WERI-Rb-1 (cell line): ENCODE measurements around the gene MAML3.

Experiments
- DNase-seq: peaks from one replicate; pipeline ENCODE4 v3.0.0-alpha.2; 2020
- H3K27ac ChIP-seq: fragments of 250-450 bp; sonication (Bioruptor Pico); 2 replicates; pipeline ENCODE4 v1.5.1; 2020; ENCODE audit warnings: mild to moderate bottlenecking, moderate library complexity
- H3K27me3 ChIP-seq: fragments of 250-450 bp; sonication (Bioruptor Pico); 2 replicates; pipeline ENCODE4 v1.5.1; 2021; ENCODE audit warnings: mild to moderate bottlenecking, low read depth, moderate library complexity; ENCODE audit not compliant: insufficient read depth, severe bottlenecking
- H3K36me3 ChIP-seq: fragments of 250-450 bp; sonication (Bioruptor Pico); 2 replicates; pipeline ENCODE4 v1.5.1; 2020; ENCODE audit warnings: mild to moderate bottlenecking, moderate library complexity
- H3K4me3 ChIP-seq: 2 replicates; pipeline ENCODE4 v1.5.1; 2011; ENCODE audit warnings: low read depth, mild to moderate bottlenecking, control low read depth, low read length
- H3K9me3 ChIP-seq: fragments of 250-450 bp; sonication (Bioruptor Pico); 2 replicates; pipeline ENCODE4 v1.5.1; 2021; ENCODE audit warnings: mild to moderate bottlenecking, moderate library complexity; ENCODE audit not compliant: severe bottlenecking
- TF ChIP-seq, protein P1 (sequence below): IDR thresholded peaks from 2 replicates; pipeline ENCODE4 v1.5.1; 2011; ENCODE audit warnings: low read depth, mild to moderate bottlenecking, control low read depth, inconsistent platforms, low read length

Gene MAML3

DNA sequence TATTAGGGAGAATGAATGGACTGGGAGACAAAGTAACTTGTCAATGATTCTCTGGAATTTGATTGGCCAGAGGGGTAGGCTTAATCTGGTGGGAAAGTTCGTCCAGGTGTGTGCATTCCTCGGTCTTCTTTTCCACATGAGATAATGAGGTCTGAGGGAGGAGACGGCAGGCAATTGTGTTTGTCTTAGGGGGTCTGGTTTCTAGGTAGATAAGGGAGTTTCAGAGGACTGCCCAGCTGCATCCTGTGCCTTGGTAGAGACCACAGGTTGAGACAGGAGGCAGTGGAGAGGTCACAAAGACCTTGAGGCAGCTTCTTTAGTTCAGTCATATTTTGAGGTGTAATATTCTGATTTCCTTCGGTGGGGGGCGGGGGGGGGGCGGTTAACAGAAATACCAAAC lies 484.1 kb downstream of the MAML3 start:
- TF ChIP-seq, protein P1, sequence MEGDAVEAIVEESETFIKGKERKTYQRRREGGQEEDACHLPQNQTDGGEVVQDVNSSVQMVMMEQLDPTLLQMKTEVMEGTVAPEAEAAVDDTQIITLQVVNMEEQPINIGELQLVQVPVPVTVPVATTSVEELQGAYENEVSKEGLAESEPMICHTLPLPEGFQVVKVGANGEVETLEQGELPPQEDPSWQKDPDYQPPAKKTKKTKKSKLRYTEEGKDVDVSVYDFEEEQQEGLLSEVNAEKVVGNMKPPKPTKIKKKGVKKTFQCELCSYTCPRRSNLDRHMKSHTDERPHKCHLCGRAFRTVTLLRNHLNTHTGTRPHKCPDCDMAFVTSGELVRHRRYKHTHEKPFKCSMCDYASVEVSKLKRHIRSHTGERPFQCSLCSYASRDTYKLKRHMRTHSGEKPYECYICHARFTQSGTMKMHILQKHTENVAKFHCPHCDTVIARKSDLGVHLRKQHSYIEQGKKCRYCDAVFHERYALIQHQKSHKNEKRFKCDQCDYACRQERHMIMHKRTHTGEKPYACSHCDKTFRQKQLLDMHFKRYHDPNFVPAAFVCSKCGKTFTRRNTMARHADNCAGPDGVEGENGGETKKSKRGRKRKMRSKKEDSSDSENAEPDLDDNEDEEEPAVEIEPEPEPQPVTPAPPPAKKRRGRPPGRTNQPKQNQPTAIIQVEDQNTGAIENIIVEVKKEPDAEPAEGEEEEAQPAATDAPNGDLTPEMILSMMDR: no peak
- Histone ChIP-seq H3K4me3 (no peak overlapping the region), H3K9me3 (no peaks in the 10 kb centered on the region), H3K27me3 (no peaks in the 10 kb centered on the region), H3K27ac (no peak overlapping the region), H3K36me3 (no peaks in the 10 kb centered on the region; the same call in 1 of the 2 replicates)
- DNase-seq: no peak

DNA sequence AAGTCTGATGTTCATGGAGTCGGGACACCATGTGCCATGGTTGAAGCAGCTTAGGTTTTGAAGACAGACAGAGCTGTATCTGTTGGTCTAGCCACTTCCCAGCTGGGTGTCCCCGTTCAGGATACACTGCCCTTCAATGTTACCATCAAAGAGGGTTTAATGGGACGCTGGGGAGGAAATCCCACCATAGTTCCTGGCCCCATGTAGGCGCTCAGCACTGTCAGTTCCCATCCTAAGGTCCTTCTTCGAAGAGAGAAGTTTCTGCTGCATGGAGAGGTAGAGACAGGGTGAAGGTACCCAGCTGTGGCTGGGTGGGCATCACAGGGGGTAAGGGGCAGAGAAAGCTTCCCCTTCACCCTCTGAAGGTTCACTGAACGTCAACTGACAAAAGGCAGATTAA lies 484.6 kb downstream of the MAML3 start:
- Histone ChIP-seq H3K4me3 (no peak overlapping the region), H3K27me3 (no peaks in the 10 kb centered on the region), H3K36me3 (no peaks in the 10 kb centered on the region), H3K9me3 (no peaks in the 10 kb centered on the region), H3K27ac (no peak overlapping the region)
- TF ChIP-seq, protein P1: no peak
- DNase-seq: no peak

DNA sequence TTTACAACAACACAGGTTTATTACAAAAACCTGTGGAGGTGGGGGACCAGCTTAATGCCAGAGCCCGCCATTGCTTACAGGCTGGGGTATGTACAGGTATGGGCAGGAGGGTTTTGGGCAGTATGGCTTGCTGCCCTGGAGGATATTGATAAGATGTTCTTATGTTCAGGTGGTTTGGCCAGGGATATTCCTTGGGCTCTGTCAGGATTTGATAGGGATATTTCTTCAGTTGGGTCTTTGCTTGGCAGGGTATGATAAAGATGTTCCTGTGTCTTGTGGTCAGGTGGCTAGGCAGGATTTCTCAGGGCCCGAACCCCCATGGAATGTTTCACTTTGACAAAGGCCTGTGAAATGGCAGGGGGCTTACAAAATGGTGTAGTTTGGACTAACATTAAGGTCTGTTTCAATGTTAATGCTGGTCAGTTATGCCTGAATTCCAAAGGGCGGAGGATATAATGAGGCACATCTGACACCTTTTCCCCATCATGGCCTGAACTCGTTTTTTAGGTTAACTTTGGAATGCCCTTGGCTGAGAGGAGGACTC lies 485.3 kb downstream of the MAML3 start:
- no peak for DNase-seq
- Histone ChIP-seq H3K4me3 (no peak overlapping the region), H3K27me3 (no peaks in the 10 kb centered on the region), H3K9me3 (no peaks in the 10 kb centered on the region), H3K36me3 (no peaks in the 10 kb centered on the region), H3K27ac (no peak overlapping the region)
- TF ChIP-seq, protein P1: no peak

DNA sequence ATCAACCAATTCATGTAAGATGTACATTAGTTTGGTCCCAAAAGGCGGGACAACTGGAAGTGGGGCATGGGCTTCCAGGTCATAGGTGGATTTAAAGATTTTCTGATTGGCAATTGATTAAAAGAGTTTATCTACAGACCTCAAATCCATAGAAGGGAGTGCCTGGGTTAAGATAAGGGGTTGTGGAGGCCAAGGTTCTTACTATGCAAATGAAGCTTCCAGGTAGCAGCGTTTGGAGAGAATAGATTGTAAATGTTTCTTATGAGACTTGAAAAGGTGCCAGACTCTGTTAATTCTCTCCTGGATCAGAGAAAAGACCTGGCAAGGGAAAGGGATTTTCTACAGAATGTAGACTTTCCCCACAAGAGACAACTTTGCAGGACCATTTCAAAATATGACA lies 485.9 kb downstream of the MAML3 start:
- Histone ChIP-seq H3K9me3 (no peaks in the 10 kb centered on the region), H3K4me3 (no peak overlapping the region), H3K27ac (no peak overlapping the region), H3K36me3 (no peaks in the 10 kb centered on the region), H3K27me3 (no peaks in the 10 kb centered on the region)
- no peak for DNase-seq
- TF ChIP-seq, protein P1: no peak
